Brain microvascular endothelial cell (primary cell): ENCODE data around the gene PKNOX2.

ENCODE experiments used
- DNase-seq: peaks from one replicate; pipeline ENCODE4 v3.0.0-alpha.2; 2020
- H3K27ac ChIP-seq: fragments of 250-450 bp; sonication (Bioruptor Pico); 2 replicates; pipeline ENCODE4 v1.5.1; 2020; ENCODE audit warnings: mild to moderate bottlenecking, moderate library complexity
- H3K27me3 ChIP-seq: fragments of 250-450 bp; sonication (Bioruptor Pico); replicated peaks from 2 replicates; pipeline ENCODE4 v1.5.1; 2020; ENCODE audit warnings: mild to moderate bottlenecking
- H3K36me3 ChIP-seq: fragments of 250-450 bp; sonication (Bioruptor Pico); replicated peaks from 2 replicates; pipeline ENCODE4 v1.5.1; 2020; ENCODE audit warnings: mild to moderate bottlenecking
- H3K4me3 ChIP-seq: 2 replicates; pipeline ENCODE4 v1.5.1; 2011; ENCODE audit warnings: low read depth, mild to moderate bottlenecking, control low read depth, low read length, moderate library complexity
- CTCF ChIP-seq: IDR thresholded peaks from 2 replicates; pipeline ENCODE4 v1.5.1; 2011; ENCODE audit warnings: low read depth, mild to moderate bottlenecking, moderate library complexity, low read length, control low read depth, inconsistent platforms; ENCODE audit errors: missing control alignments
- in situ Hi-C: cut with HindIII; loops from 2 replicates; pipeline ENCODE4 v1.10.0; 2017; ENCODE audit warnings: low sequenced_read_pairs, low pct_ligation_motif_present

Gene PKNOX2

GRCh38 chr11:125454047-125454446 is 289.5 kb downstream of the PKNOX2 start:
- in situ Hi-C loops, result no loop called here

GRCh38 chr11:125455851-125456250 is 291.3 kb downstream of the PKNOX2 start:
- Histone ChIP-seq H3K36me3 (no peaks in the 10 kb centered on the region), H3K27ac (no peak overlapping the region), H3K27me3 (no peaks in the 10 kb centered on the region), H3K4me3 (no peak overlapping the region)
- DNase-seq, result no peak
- in situ Hi-C loops, result no loop called here
- no peak for TF ChIP-seq CTCF

More at GRCh38 chr11:125454047-125454446, 289.5 kb downstream of the PKNOX2 start:
- no peak for DNase-seq
- Histone ChIP-seq H3K27me3 (no peaks in the 10 kb centered on the region), H3K4me3 (no peak overlapping the region), H3K27ac (no peak overlapping the region), H3K36me3 (no peaks in the 10 kb centered on the region)
- TF ChIP-seq CTCF, result no peak

- no peaks in the 10 kb centered on the region for H3K36me3 ChIP-seq
- peak overlapping the region; percentile 2 for H3K27ac ChIP-seq
- no peak overlapping the region for H3K4me3 ChIP-seq
- DNase-seq, result peak; percentile 80
- in situ Hi-C loops, result no loop called here
- no peaks in the 10 kb centered on the region for H3K27me3 ChIP-seq
- no peak for TF ChIP-seq CTCF
Measured at GRCh38 chr11:125457814-125458343, 293.3 kb downstream of the PKNOX2 start.

- DNase-seq, result no peak
- no peak for TF ChIP-seq CTCF
- no peak overlapping the region for H3K4me3 ChIP-seq
- no peaks in the 10 kb centered on the region for H3K36me3 ChIP-seq
- no peaks in the 10 kb centered on the region for H3K27me3 ChIP-seq
- in situ Hi-C loops, result no loop called here
- H3K27ac ChIP-seq, result no peak overlapping the region
Measured at GRCh38 chr11:125460275-125460674, 295.7 kb downstream of the PKNOX2 start.

- TF ChIP-seq CTCF, result no peak
- in situ Hi-C loops, result no loop called here
- Histone ChIP-seq H3K27me3 (no peaks in the 10 kb centered on the region), H3K36me3 (no peaks in the 10 kb centered on the region), H3K4me3 (no peak overlapping the region), H3K27ac (no peak overlapping the region)
- DNase-seq, result no peak
Measured at GRCh38 chr11:125463590-125464269, 299.2 kb downstream of the PKNOX2 start.

GRCh38 chr11:125464270-125464662 is 299.7 kb downstream of the PKNOX2 start:
- peak; percentile 22 for DNase-seq
- H3K4me3 ChIP-seq, result no peak overlapping the region
- no peaks in the 10 kb centered on the region for H3K27me3 ChIP-seq
- H3K36me3 ChIP-seq, result no peaks in the 10 kb centered on the region
- TF ChIP-seq CTCF, result no peak
- in situ Hi-C loops, result no loop called here
- no peak overlapping the region for H3K27ac ChIP-seq
